T follicular helper cell (primary cell): ENCODE results near the gene BCAS3.
"Not testable (repeated sequence)": the region's sequence is repeated elsewhere in the genome, so short reads cannot be mapped to it uniquely, and the experiment has no call there.

Experiments used
- DNase-seq: peaks from one replicate; pipeline ENCODE4 v3.0.0-alpha.2; 2020; ENCODE audit warnings: low read depth

Gene BCAS3

GRCh38 chr17:61338000-61338798, 660.5 kb downstream of the BCAS3 start:
- DNase-seq = no peak

DNA sequence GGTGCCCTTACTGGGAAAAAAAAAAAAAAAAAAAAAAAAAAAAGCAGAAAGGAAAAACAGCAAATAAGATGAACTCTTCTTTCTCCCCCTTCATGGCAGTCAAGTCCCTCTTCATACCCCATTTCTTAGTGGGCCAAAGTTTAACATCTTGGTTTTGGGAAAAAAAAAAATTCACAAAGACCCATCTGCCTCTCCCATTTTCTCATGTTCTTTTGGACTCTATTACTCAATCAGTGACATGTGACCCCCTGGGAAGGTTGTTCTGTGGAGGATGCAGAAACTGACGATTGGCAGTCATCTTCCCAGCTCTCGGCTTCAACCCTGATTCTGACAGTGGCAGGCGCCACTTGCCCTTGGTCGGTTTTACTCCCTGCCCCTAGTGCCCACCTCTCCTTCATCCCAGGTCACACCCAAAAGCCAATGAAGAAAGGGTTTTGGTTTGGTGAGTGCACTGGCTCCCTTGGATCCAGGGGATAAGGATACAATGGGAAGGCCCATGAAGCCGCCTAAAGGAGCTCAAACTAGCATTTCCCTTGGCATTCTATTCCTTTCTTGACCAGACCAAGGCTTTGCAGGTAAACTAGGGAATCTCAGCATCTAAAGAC, 661.3 kb downstream of the BCAS3 start:
- DNase-seq = no peak

DNA sequence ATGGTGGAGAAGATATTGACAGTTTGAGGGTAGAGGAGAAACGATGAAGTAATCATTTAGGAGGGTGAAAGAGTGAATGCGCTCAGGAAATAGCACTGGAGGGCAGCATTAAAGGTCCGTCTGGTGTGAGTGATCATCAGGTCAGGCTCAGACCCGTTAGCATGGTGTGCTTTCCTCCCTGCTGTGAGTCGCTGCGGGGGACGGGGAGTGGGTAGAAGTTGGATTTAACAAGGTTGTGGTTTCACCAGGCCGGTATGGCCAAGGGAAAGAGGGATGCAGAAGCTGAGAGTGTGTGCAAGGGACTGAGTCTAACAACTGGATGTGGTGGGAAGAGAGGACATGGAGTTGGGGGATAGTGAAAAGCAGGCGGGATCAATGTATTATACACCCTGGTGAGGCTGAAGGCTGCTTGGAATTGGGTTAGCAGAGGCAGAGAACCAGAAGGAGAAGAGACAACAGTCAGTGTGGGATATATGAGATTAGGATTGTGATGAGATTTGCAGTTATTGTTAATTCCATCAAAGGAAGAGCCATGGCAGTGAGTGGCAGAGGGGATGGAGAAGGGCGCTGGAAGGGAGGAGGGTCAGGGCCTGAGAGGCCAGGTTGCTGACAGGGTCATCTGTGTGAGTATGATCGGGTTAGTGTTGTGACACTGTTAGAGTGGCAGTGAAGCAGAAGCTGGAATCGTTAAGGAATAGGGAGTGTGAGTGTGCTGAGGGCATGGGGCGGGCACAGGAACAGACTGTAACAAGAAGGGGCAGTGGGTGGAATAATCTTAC, 663.0 kb downstream of the BCAS3 start:
- DNase-seq = no peak

DNA sequence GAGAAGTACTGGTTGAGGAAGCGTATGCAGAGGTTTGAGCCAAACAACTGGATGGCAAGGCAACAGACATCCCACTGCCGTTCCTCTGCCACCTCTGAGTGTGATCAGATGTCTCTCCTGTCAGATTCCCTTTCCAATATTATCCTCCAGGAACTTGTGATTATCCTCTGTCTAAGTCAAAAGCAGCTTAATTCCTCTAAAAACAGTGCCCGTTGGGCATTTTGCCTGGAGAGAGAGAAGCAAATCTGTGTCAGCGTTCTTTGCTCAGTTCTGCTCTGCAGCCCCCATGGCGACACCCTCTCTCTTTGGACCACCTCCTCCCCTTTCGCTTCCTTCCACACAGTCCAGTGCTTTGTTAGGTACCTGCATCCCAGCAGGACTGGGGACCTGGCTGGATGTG, 665.9 kb downstream of the BCAS3 start:
- no peak for DNase-seq

- DNase-seq = no peak
These were observed 667.4 kb downstream of the BCAS3 start for GRCh38 chr17:61345061-61345460.

DNA sequence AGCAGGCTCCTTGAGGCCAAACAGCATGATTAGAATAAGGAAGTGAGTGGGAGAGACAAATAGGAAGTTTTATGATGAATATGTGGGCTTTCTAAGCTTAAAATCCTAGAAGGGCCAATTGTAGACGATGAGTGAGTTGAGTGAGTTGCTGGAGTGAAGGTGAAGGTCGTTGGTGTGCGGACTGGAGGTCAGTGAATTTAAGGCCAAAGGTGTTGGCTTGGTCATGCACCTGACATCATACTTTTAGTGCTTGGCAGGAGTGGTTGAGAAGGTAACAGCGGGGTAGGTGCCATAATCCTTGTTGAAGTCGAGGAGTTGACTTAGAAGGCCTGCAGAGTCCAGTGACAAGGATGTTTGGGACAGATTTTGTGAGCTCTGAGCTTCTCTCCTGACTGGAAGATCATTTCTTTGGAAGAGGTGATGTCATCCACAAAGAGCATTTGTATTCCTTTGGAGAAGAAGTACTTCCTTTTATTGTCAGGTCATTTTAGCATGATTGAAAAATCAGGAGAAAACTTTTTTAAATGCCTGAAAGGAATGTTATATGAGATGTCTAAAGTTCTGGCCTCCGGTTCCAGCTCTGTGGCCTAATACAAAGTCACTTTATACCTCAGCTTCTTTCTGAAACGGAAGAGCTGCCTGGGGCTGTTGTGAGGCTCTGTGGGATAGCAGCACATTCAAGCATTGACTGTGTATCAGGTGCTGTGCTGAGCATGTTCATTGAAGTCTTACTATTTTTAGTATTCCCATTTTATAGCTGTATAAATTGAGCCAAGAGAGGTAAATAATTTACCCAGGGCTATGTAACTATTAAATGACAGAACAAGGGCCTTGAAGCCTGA, 668.4 kb downstream of the BCAS3 start:
- DNase-seq = no peak

- no peak for DNase-seq
These were observed 671.7 kb downstream of the BCAS3 start for GRCh38 chr17:61349350-61349749.

GRCh38 chr17:61351745-61352407, 674.2 kb downstream of the BCAS3 start:
- DNase-seq = no peak

- no peak for DNase-seq
These were observed 674.7 kb downstream of the BCAS3 start for GRCh38 chr17:61352408-61352770.

DNA sequence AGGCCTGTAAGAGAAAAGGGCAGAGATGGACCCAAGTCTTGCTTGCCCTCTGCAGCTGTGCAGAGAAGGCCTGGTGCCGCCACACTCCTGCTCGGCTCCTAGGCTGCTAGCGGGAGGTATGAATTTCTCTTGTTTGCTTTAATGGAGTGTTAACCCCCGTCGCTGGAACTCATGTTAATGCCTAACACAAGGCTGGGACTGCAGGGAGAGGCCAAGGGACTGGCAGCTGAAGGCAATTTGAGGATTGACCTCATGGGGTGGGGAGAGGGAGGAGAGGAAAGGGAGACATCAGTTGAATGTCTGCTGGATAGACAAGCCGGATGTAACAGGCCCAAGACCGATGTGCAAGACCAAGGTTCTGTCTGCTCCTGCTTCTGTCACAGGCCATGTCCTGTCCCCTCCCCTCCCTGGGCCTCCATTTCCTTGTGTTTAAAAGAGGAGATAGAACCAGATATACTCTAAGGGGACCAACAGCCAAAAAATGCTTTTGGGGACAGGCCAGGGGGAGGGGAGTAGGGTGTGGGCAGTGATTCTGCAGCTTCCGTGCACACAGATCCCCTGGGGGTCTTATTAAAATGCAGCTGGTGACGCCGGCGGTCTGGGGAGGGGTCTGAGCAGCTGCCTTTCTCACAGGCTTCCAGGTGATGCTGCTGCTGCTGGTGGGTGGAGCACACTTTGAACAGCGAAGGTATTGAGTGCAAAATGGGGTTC, 675.3 kb downstream of the BCAS3 start:
- DNase-seq = no peak

DNA sequence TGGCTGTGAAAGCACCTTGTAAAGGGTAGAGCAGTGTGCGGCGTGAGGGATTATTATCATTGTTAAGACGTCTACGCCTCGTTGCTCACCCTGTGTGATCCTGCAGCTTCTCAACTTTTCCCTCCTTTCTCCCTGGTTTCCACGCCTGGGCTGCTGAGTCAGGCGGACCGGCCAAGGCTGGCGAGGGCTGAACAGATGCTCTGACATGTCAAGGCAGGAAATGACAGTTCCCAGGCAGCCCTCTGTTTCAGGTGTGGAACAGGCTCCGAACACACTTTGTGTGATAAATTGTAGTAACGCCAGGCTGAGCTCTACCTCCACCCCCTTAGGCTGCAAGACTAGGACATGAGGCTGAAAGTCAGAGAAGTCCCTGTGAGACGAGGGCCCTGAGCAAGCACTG, 676.0 kb downstream of the BCAS3 start:
- DNase-seq = no peak

DNA sequence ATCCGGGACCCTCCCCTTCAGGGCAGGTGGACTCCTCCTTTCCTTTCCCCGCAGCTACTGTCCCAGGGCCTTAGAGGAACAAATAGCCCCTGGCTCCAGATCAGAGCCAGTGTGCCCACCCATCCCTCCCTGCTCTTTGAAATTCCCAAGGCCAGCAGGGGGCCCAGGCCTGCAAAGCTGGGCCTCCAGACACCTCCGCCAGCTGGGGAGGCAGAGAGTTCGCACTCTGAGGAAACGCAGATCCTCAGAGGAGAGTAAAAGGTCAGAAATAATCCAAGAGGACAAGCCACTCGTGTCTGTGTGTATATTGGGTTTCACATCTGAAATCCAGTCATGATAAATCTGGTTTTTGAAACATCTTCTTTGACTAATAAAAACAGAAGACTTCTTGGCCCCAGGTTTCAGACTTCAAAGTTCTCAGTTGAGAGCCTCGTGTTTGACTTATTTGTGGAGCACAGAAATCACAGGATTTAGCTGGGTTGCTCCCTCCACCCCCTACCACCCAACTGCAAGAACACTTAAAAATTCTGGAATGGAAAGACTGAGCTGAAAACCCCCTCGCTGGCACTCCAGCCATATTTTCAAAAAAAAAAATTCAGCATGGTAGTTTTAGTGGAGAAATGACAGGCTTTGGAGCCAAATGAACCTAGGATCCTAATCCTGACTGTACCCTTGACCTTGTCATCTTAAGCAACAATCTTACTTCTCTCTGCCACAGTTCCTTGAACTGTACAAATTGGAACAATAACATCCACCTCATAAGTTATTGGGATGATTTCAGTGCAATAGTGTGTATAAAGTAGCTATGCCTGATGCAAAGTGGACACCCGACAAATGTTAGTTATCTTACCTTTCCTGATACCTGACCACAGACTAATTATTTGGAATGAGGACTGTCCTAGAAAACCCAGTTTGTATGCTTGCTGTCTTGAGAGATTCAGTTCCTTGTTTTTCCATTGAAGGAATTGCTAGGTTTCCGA, 677.5 kb downstream of the BCAS3 start:
- DNase-seq = no peak

GRCh38 chr17:61357061-61357460, 679.4 kb downstream of the BCAS3 start:
- DNase-seq = not testable (repeated sequence)

GRCh38 chr17:61359513-61359912, 681.9 kb downstream of the BCAS3 start:
- not testable (repeated sequence) for DNase-seq

GRCh38 chr17:61360318-61360943, 682.8 kb downstream of the BCAS3 start:
- no peak for DNase-seq

- DNase-seq = no peak
These were observed 683.4 kb downstream of the BCAS3 start for GRCh38 chr17:61361084-61361483.

GRCh38 chr17:61362396-61362795, 684.7 kb downstream of the BCAS3 start:
- no peak for DNase-seq

GRCh38 chr17:61362852-61363600, 685.4 kb downstream of the BCAS3 start:
- DNase-seq = no peak
